SKM-1 treated with dmso at 0.1 percent for 144 hours (cell line): ENCODE data around the gene CDC42EP4.

Experiments used
- DNase-seq: peaks from one replicate; lab custom pipeline; 2025; ENCODE audit not compliant: unreplicated experiment; lab: John Stamatoyannopoulos, UW

Gene CDC42EP4, protein sequence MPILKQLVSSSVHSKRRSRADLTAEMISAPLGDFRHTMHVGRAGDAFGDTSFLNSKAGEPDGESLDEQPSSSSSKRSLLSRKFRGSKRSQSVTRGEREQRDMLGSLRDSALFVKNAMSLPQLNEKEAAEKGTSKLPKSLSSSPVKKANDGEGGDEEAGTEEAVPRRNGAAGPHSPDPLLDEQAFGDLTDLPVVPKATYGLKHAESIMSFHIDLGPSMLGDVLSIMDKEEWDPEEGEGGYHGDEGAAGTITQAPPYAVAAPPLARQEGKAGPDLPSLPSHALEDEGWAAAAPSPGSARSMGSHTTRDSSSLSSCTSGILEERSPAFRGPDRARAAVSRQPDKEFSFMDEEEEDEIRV

DNA sequence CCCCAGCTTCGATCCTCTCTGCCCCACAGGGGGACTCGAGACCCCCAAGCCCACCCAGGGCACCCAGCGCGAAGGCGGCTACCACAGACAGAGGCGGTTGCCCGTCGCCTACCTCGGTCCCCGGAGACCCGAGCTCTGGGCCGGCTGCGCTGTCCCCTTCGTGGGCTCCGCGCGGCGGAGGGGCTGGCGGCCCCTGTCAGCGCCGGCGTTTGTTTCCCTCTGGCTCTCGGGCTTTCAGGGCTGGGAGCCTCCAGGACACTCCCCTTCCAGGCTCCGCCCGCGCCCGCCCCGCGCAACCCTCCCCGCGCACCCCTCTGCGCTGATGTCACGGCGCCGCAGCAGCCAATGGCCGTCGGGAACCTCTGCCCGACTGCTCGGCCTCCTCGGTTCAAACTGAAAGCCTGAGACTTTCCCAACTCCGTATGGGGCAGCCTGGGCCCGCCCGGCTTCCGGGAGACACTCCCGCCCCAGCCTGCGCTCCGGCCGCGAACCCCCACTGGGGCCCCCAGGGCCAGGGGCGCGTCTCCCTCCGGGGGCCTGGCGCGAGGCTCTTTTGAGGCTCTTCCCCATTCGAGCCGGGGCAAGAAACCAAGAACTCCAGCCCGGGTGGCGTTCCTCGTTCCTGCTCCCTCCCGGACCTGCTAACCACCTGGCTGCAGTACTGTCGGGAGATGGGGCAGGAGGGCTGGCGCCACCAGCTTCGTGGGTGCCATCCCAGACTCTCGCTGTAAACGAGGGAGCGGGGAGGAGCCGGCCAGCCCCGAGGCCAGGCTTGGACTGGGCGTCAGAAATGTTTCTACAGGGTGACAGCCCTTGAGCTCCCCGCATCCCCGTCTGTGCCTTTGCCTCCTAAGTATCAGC, at the start of gene CDC42EP4:
Gene CDC42EP4, minus strand, starts transcription at position 221 of the 861 bp plus-strand sequence. CDS start 25,501 bp downstream, outside the sequence.
- peak; percentile 94 for DNase-seq

DNA sequence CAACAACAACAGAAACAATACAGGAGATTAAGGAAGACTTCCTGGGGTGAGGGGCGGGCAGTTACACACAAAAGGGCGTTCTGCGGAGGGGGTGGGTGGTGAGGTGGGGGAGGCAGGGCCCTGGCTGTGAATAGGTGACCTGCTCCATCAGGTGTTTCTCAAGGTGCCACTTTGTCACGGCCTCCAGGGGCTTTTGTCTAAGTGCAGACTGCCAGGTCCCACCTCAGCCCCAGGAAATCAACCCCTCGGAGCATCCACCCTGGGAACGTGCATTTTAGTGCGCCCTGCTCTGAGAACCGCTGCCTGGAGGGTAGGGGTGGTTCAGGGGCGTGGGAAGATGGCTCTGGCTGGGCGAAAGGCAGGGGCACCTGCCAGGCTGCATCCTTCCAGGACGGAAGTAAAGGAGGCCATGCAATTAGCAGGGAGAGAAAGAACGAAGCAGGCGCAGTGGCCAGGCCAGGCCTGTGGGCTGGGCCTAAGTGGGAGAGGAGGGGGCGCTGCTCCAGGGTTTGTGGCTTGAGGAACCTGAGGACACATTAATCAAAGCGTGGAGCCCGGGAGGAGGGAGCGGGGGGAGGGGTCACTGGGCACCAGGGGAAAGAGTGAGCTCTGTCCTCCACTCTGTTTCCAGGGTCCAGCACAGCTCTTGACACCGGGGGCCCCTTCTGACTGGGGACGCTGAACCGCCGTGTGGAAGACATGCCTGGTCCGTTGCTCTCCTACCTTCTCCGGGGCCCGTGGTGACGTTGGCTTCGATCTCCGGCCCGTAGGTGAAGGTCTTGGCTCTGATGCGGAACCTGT, 49.4 kb upstream of the CDC42EP4 start:
- DNase-seq: no peak

DNA sequence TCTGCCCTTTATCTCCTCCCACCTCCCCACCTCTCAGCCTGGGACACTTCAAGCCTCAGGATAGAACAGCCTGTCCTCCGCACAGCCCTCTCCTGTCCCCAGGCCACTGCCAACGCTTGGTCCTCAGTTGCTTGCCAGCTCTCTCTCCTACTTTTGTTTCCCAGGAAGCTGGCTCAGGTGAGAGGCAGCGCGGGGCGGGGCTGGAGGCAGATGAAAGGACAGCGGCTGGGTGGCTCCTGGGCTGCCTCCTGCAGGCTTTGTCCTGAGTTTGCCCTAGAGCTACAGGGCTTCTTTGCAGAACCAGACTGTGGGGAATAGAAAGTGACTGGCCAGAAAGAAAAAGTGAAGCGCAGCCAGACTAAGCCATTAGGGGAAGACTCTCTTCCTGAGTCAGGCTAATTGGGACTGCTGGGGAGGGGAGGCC, 48.2 kb upstream of the CDC42EP4 start:
- DNase-seq: no peak

DNA sequence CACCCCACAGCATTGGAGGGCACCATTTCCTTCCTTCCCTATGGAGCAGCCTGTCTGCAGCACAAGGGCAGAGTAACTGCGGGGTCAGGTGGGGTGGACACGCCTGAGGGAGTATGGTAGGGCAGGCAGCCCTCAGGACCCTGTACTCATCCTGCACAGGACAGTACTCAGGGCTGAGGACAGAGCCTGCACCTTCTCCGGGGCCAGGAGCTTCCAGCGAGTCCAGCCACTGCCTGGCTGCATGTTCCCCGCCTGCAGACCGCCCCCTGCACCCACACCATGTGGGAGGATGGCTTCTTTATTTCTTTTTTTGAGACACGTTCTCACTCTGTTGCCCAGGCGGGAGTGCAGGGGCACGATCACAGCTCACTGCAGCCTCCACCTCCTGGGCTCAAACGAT, 47.6 kb upstream of the CDC42EP4 start:
- DNase-seq: no peak

DNA sequence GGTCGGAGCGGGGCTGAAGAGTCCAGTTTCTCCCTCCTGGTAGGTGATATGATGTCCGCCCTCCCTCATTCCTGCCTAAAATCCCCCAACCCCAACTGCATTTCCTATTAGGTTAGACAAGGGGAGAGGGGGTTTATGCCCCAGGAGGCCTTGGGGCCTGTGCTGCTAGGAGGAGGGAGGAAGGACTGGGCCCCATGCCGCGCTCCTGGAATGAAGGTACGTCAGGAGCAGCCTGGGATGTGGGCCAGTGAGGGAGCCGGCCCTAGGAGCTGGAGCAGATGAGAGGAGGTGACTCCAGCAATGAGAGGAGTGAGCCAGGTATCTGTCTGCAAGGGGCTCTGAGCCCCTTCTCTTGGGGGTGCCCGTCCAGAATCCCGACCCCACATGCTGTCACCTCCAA, 46.9 kb upstream of the CDC42EP4 start:
- DNase-seq: no peak

DNA sequence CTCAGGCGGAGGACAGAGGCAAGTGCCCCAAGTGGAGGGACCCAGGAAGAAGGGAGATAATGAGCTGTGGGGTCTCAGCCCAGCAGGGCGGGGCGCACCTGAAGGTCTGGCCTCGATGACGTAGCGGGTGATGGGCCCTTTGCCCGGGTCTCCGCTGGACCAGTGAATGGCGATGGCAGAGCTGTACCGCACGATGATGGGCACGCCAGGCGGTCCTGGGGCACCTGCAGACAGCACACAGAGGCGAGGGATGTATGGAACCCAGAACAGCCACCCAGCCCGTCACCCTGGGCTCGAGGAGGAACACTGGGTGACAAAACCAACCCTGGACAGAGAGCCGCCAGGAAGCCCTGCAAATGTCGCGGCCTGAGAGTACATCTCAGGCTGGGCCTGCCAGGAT, 46.2 kb upstream of the CDC42EP4 start:
- DNase-seq: no peak

DNA sequence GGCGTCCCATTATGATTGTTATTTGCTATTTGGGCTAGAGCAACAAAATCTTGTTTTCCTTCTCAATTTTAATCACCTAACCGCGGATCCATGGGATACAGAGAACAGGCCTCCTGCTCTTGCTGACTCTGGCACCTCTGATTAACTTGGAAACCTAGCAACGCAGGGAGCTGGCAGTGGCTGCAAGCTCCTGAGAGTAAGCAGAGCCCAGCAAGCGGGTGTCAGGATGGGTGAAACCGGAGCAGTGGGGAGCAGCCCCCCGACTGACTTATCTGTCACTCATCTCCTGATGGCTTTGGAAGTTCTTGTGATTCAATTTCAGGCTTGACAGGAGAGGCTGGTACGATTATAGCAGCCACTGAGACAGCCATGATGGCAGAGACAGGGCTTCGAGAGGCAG, 45.5 kb upstream of the CDC42EP4 start:
- no peak for DNase-seq

DNA sequence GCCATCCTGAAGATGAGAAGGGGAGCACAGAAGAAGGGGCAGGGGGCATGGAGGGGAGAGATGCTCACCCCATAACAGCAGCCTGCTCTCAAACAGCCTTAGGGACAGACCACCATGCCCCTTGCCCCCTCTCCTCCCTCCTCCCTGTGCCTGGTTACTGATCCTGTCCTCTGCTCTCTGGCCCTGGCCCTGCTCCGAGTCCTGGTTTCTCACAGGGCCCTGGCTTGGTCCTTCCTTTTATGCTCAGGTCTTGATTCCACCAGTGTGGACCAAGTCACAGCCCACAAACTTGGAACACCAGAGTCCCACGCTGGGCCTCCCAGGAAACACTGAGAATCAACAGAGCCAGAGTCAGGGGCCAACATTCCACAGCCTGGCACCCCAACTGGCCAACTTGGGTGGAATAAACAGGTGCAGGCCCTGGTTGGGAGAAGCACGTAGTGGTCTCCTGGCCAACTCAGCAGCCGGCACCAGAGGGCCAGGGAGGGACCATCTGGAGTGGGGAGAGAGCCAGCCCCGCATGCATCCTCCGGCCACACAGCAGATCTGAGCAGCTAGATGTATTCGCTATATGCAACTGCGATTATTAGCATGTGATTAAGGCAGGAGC, 44.9 kb upstream of the CDC42EP4 start:
- DNase-seq: no peak

DNA sequence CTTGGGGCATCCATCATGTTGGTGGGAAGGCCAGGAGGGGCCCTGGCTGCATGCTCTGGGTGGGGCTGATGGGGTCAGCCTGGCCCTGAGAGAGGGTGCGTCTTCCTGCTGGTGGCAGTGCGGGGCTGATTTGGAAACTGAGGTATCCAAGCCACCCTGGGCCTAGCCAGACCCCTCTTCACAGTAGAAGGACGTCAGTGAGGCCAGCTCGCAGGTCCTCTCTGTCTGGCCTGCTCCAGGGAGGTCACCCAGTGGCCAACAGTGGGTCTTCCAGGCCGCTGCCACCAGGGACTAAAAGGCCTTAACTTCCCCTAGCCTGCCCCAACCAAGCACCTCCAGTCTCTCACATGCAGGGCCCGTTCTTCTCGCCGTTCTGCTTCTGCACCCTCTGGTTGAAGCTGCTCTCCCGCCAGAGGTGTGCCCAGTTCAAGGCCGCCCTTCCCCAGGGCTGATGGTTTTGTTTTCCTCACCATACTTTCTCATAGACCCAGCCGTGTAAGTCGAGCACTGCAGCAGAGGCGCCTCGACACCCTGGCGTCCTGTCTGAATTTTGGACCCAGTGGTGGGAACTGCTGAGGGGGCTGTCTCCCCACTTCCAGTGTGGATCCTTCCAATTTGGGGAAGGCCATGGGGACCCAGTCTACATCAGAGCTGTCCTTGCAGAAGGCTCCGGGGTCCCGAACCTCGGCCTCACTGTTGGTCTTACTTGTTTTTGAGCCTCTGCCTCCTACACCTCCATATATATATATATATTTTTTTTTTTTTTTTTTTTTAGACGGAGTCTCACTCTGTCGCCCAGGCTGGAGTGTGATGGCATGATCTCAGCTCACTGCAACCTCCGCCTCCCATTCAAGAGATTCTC, 42.9 kb upstream of the CDC42EP4 start:
- DNase-seq: no peak

DNA sequence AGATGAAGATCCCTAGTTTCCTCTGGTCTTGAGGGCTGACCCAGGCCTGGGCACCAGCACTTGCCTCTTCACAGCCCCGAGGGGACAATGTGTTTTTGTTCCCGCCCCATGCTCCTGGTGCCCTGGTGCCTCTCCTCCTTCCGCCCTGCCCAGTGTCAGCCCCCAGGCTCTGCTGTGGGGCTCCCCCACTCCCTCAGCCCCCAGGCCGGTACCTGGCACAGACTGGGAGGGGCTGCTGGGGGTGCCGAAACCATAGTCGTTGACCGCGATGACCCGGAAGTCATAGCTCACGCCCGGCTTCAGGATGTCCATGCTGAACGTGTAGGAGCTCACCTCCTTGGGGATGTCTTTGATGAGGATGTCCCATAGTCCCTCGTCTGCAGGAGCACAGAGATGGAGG, 40.5 kb upstream of the CDC42EP4 start:
- DNase-seq: no peak

DNA sequence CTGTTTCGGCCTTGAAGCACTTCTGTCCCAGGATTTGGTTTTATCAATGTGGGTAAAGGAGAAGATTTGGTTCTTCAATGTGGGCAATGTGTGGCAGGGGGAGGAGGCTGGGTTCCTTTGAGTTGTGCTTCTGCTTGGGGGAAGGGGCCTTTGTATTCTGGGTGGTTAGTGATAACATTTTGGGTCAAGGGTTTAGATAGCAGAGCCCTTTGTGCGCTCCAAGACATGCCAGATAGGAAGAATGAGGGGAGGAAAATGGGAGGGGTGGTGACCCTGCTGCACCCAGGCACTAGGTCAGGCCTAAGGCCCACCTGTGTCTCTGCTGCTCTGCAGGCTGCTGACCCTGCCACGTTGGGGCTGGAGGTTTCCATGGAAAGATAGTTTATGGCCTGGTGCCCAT, 40.0 kb upstream of the CDC42EP4 start:
- DNase-seq: no peak

DNA sequence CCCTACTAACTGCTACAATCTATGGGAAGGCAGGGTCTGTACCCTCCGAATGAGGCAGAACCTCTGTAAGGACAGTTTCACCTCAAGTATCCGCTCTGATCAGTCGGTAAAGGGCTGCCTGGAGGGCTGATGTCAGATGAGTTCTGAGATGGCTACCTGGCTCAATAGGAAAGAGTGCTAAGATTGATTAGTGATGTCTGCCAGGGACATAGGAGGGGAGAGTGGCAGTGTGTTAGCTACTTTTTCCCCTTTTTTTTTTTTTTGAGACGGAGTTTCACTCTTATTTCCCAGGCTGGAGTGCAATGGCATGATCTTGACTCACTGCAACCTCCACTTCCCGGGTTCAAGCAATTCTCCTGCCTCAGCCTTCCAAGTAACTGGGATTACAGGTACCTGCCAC, 39.1 kb upstream of the CDC42EP4 start:
- no peak for DNase-seq

DNA sequence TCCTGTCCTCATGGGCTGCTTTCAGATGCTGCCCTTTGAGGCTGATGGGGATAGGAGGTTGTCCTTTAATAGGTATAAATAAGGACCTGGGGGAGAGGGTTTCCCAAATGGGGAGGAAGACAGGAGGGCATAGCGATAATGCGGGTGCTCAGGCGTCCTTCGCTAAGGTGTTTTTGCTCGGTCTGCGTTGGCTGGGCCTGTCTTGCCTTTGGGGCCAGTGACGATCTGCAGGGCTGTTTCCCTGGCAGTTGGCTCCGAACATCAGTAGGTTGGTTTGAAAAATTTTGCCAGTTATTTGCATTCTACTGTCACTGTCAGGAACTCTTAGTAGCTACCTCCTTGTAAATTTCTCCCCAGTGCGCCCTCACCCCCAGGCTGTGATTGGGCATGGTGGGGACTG, 37.8 kb upstream of the CDC42EP4 start:
- DNase-seq: no peak

DNA sequence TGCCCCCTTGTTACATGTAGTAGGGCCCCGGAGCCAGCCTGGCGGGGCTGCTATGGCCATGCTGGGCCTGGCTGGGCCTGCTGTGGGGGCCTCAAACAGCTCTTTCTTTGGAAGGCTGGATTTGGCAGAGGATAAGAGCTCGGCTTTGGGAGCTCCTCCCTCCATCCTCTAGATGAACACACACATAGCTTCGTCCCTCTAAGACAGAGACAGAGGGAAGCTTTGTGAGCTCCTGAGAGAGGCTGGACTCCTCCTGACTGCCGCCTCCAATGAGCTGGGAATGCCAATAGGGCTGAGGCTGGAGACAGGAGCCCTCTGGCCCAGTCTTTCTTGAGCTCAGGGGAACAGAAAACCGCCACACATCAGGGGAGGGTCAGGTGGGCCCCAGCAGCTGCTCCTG, 37.3 kb upstream of the CDC42EP4 start:
- no peak for DNase-seq

DNA sequence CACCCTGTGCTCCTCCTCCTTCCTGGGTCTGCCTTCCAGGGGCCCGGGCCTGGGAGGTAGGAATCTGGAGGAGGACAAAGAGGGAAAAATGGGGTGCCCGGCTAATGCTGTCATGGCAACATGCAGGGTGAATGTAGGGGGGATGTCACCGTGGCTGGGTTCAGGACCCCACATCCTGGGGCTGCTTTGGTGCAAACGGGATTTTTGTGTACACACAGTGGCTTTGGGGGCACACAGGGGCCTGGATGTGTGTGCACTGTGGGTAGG, 37.0 kb upstream of the CDC42EP4 start:
- DNase-seq: no peak

DNA sequence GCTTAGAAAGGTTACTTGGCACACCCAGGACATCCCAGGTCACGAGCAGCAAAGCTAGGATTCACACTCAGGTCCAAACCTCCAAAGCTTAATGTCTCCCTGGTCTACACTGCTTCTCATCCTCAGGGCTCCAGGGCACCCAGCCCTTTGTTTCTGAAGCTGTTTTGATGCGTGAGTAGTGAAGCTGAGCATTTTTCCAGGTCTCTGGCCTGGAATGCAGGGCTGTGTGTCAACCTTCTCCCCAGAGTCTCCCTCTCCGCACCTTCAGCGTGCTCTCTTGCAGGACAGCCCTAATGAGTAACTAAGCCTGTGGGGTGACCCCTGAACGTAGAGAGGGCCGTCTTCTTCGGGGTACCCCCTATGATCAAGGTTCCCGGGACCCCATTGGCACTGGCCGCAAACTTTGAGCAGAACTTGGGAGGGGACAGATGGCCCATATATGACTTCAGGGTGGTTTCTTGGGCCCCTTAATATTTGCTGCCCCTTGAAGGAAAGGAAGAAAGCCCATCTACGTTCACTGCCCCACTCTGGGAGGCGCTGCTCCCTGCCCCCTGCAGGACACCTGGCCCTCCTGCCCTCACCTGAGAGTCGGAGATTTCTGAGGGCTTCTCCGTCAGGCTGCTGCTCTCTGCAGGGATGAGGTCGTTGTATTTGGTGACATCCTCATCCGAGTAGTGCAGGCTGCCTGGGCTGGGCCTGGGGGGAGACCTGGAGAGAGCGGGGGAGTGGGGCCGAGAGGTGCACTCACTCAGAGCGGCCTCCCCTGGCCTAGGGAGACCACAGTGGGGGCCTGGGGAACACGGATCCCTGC, 36.4 kb upstream of the CDC42EP4 start:
- DNase-seq: no peak

DNA sequence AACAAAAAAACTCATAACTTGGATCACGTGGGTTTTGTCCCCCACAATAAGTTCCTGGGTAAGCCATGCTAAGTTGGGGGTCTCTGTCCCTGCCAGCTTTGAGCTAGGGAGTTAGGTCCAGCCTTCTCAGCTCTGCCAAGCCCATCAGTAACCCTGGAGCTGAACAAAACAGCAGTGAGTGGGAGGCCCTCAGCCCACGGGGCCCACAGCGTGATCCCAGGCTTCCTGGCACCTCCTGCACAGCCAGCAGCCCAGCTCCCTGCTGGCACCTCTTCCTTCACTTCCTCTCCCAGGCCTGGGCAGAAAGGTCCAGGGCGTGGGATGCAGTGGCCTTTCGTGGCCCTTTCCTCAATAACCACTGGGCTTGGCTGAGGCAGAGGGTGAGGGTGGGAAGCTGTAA, 35.5 kb upstream of the CDC42EP4 start:
- no peak for DNase-seq

DNA sequence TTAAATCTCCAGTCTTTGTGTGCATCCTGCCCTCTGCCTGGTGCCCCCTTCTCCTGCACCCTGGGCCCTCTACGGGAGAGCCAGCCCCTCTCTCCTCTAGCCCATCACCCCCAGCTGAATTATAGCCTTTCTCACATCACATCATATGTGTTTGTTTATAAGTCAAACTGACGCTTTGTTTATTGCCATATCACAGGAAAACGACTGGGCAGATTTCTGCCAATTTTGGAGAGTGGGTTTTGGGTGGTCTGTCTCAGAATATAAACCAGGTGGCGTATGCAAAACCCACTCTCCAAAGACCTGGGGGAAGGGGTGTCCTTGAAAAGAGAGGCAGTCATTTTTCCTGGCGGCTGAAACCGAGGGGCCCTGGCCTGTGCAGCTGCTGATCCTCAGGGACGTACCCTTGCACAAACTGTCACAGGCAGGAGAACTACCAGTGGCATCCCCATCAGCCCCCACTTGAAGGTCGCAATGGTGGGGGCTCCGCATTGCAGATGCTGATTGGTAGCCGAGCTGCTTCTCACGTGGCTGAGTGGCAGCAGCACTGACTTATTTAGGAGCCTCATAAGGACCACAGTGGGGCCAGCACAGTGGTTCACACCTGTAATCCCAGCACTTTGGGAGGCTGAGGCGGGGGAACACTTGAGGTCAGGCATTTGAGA, 34.8 kb upstream of the CDC42EP4 start:
- DNase-seq: no peak
